SK-N-SH (cell line): ENCODE measurements around the gene LSR. TPM values are rescaled to one million over a fixed set of nuclear protein-coding genes. Genes with fewer than 3 reads are reported as not detected.

Experiments used
- CTCF ChIA-PET: fragments of 300-600, 350-600 bp; formaldehyde crosslinking; extraction: SDS; loops from one replicate; lab custom pipeline; 2021; lab: Yijun Ruan, JAX
- POLR2A ChIA-PET: fragments of 350-600 bp; sonication (Branson Sonifier 250); formaldehyde crosslinking; extraction: SDS; loops from one replicate; lab custom pipeline; 2020; ENCODE audit warnings: antibody characterized with exemption, inconsistent platforms; lab: Yijun Ruan, JAX
- DNase-seq: peaks from one replicate; pipeline ENCODE4 v3.0.0; 2012
- H2AFZ ChIP-seq: fragments of 200-600 bp; sonication (generic); 2 replicates; pipeline ENCODE4 v1.8.1; 2016; ENCODE audit warnings: antibody characterized with exemption, mild to moderate bottlenecking, low read depth
- H3F3A ChIP-seq: fragments of 200-600 bp; sonication (generic); replicated peaks from 2 replicates; pipeline ENCODE3; 2016; ENCODE audit warnings: antibody characterized with exemption, mild to moderate bottlenecking; ENCODE audit not compliant: insufficient read depth
- H3K27ac ChIP-seq, 2 experiments: fragments of 200-500 bp in 1 of 2; fragments of 200-600 bp in 1 of 2; sonication (Bioruptor generic) in 1 of 2; sonication (generic), shearing (Covaris generic) in 1 of 2; 2 replicates each; pipeline versions ENCODE4 v1.5.1 to v1.6.1; 2014 to 2016; ENCODE audit warnings: low read depth in 2 of 2, inconsistent platforms in 1 of 2, low read length in 1 of 2, mild to moderate bottlenecking in 1 of 2, mixed read lengths in 1 of 2
- H3K27me3 ChIP-seq: fragments of 200-600 bp; sonication (generic), shearing (Covaris generic); 2 replicates; pipeline ENCODE4 v1.6.1; 2016; ENCODE audit warnings: mixed run types; ENCODE audit not compliant: insufficient read depth
- H3K36me3 ChIP-seq, 2 experiments: fragments of 200-500 bp in 1 of 2; fragments of 200-600 bp in 1 of 2; sonication (Bioruptor generic) in 1 of 2; sonication (generic) in 1 of 2; replicated peaks in 1 of 2; 2 replicates each; pipeline versions ENCODE3 to v1.5.1; 2014 to 2016; ENCODE audit warnings: low read length in 1 of 2, mild to moderate bottlenecking in 1 of 2; ENCODE audit not compliant: insufficient read depth in 2 of 2, control insufficient read depth in 1 of 2
- H3K4me1 ChIP-seq, 2 experiments: fragments of 200-500 bp in 1 of 2; fragments of 200-600 bp in 1 of 2; sonication (Bioruptor generic) in 1 of 2; sonication (generic), shearing (Covaris generic) in 1 of 2; 2 replicates each; pipeline versions ENCODE4 v1.5.1 to v1.6.1; 2014 to 2016; ENCODE audit warnings: low read depth in 1 of 2, low read length in 1 of 2, mixed run types in 1 of 2; ENCODE audit not compliant: insufficient read depth in 2 of 2, control insufficient read depth in 1 of 2
- H3K4me2 ChIP-seq: fragments of 200-600 bp; sonication (generic), shearing (Covaris generic); 2 replicates; pipeline ENCODE4 v1.6.1; 2017; ENCODE audit warnings: mixed run types
- H3K4me3 ChIP-seq, 2 experiments: fragments of 200-500 bp in 1 of 2; fragments of 200-600 bp in 1 of 2; sonication (Bioruptor generic) in 1 of 2; sonication (generic), shearing (Covaris generic) in 1 of 2; 2 replicates each; pipeline versions ENCODE4 v1.5.1 to v1.8.1; 2014 to 2016; ENCODE audit warnings: low read depth in 2 of 2, inconsistent platforms in 1 of 2, low read length in 1 of 2, mild to moderate bottlenecking in 1 of 2, mixed read lengths in 1 of 2, moderate library complexity in 1 of 2
- H3K79me2 ChIP-seq: fragments of 200-600 bp; sonication (generic); 2 replicates; pipeline ENCODE4 v1.8.1; 2017; ENCODE audit warnings: mild to moderate bottlenecking; ENCODE audit not compliant: insufficient read depth
- H3K9ac ChIP-seq: fragments of 200-600 bp; sonication (generic); 2 replicates; pipeline ENCODE4 v1.6.1; 2017; ENCODE audit warnings: mixed run types
- H3K9me2 ChIP-seq: fragments of 200-600 bp; sonication (generic); 2 replicates; pipeline ENCODE4 v1.6.1; 2017; ENCODE audit warnings: mixed run types
- H3K9me3 ChIP-seq: fragments of 200-600 bp; sonication (generic); 2 replicates; pipeline ENCODE4 v1.6.1; 2017; ENCODE audit warnings: mixed run types, mild to moderate bottlenecking, moderate library complexity
- H4K20me1 ChIP-seq: fragments of 200-600 bp; sonication (generic); 2 replicates; pipeline ENCODE4 v1.6.1; 2017; ENCODE audit warnings: mild to moderate bottlenecking, mixed run types; ENCODE audit not compliant: insufficient read depth
- CTCF ChIP-seq: fragments of 200-600 bp; sonication (generic); IDR thresholded peaks from 2 replicates; pipeline ENCODE4 v1.6.1; 2017; ENCODE audit warnings: antibody characterized with exemption, mild to moderate bottlenecking, moderate library complexity
- ELF1 ChIP-seq: IDR thresholded peaks from 2 replicates; pipeline ENCODE4 v1.4.0; 2012
- EP300 ChIP-seq, 2 experiments: IDR thresholded peaks; 2 replicates each; pipeline versions ENCODE4 v1.4.0 to v1.6.1; 2012; ENCODE audit warnings: borderline replicate concordance in 1 of 2, low read depth in 1 of 2, low read length in 1 of 2
- FOSL2 ChIP-seq: IDR thresholded peaks from 2 replicates; pipeline ENCODE4 v1.4.0; 2012; ENCODE audit warnings: low read depth, mild to moderate bottlenecking, moderate library complexity, borderline replicate concordance
- FOXJ3 ChIP-seq: sonication (generic); formaldehyde crosslinking; IDR thresholded peaks from 2 replicates; pipeline ENCODE4 v1.5.1; 2020; ENCODE audit warnings: mild to moderate bottlenecking, missing genetic modification reagents
- GABPA ChIP-seq: IDR thresholded peaks from 2 replicates; pipeline ENCODE4 v1.4.0; 2012; ENCODE audit warnings: low read depth, mild to moderate bottlenecking
- JUND ChIP-seq: IDR thresholded peaks from 2 replicates; pipeline ENCODE4 v1.4.0; 2012
- MXI1 ChIP-seq: IDR thresholded peaks from 2 replicates; pipeline ENCODE4 v1.6.1; 2012; ENCODE audit warnings: mild to moderate bottlenecking, low read depth, low read length, improper control_type of control experiment
- NFIC ChIP-seq: IDR thresholded peaks from 2 replicates; pipeline ENCODE4 v1.4.0; 2012; ENCODE audit warnings: borderline replicate concordance
- NRF1 ChIP-seq: IDR thresholded peaks from 2 replicates; pipeline ENCODE4 v1.6.1; 2012; ENCODE audit warnings: low read depth, mild to moderate bottlenecking, low read length
- POLR2AphosphoS5 ChIP-seq: IDR thresholded peaks from 2 replicates; pipeline ENCODE4 v1.6.1; 2012; ENCODE audit warnings: low read depth, low read length
- RCOR1 ChIP-seq: fragments of 150-350 bp; IDR thresholded peaks from 2 replicates; pipeline ENCODE4 v1.6.1; 2017; ENCODE audit warnings: antibody characterized with exemption, low read length
- RFX5 ChIP-seq: IDR thresholded peaks from 2 replicates; pipeline ENCODE4 v1.6.1; 2012; ENCODE audit warnings: mild to moderate bottlenecking, improper control_type of control experiment, low read length
- RXRA ChIP-seq: IDR thresholded peaks from 2 replicates; pipeline ENCODE4 v1.4.0; 2012; ENCODE audit warnings: low read depth, mild to moderate bottlenecking, borderline replicate concordance
- SIN3A ChIP-seq: IDR thresholded peaks from 2 replicates; pipeline ENCODE4 v1.6.1; 2012; ENCODE audit warnings: low read depth, mild to moderate bottlenecking, low read length, moderate library complexity, borderline replicate concordance
- TEAD4 ChIP-seq: IDR thresholded peaks from 2 replicates; pipeline ENCODE4 v1.4.0; 2012; ENCODE audit warnings: mild to moderate bottlenecking, borderline replicate concordance; ENCODE audit not compliant: insufficient read depth
- USF1 ChIP-seq: IDR thresholded peaks from 2 replicates; pipeline ENCODE4 v1.4.0; 2012; ENCODE audit warnings: low read depth, borderline replicate concordance
- USF2 ChIP-seq: fragments of 150-350 bp; IDR thresholded peaks from 2 replicates; pipeline ENCODE4 v1.6.1; 2017; ENCODE audit warnings: antibody characterized with exemption, low read length, low read depth, borderline replicate concordance
- YY1 ChIP-seq: IDR thresholded peaks from 2 replicates; pipeline ENCODE4 v1.4.0; 2012; ENCODE audit warnings: low read depth, mild to moderate bottlenecking
- ZBTB33 ChIP-seq: IDR thresholded peaks from 2 replicates; pipeline ENCODE4 v1.4.0; 2012; ENCODE audit warnings: low read depth, borderline replicate concordance
- WGBS: methylation state at CpG from one replicate; pipeline ENCODE4 v1.1.6; 2017; ENCODE audit warnings: low lambda C conversion rate; 5-methylcytosine and 5-hydroxymethylcytosine counted together
- polyA plus RNA-seq, 3 experiments: library from polyadenylated mRNA; depleted of rRNA; stranded (reverse); fragments of >200 nt; gene quantifications; 2 replicates each; pipeline ENCODE4 v1.2.3, GENCODE V29; 2012

Gene LSR
- polyA plus RNA-seq, 1 of the 3 experiments (the other 2 are of a cell fraction), result 0.62 TPM

- 1% methylated on average over 30 of the region's 40 CpGs for WGBS
- TF ChIP-seq NRF1 (peak; percentile 39; the same call in 1 of the 2 replicates), MXI1 (peak; percentile 29; the same call in 1 of the 2 replicates), YY1 (no peak)
Observed at GRCh38 chr19:35267353-35267817, 18.6 kb downstream of the LSR start.

GRCh38 chr19:35267818-35268535 lies 19.2 kb downstream of the LSR start:
- Histone ChIP-seq H3K79me2 (peaks cover 22% of the 10 kb centered on the region), H3K4me1 (peaks cover 4 to 15% of the 10 kb centered on the region in 2 experiments; a peak in 1 of 4 replicates), H3K27me3 (no peaks in the 10 kb centered on the region), H3K36me3 (peaks cover 19 to 25% of the 10 kb centered on the region in 2 experiments), H3K27ac (peak overlapping the region; percentile 79 to 95), H3K9me2 (no peaks in the 10 kb centered on the region), H3K4me3 (peak overlapping the region; percentile 87 to 95), H4K20me1 (no peaks in the 10 kb centered on the region), H3K9ac (peak overlapping the region; percentile 92), H3F3A (peaks cover 4% of the 10 kb centered on the region), H3K9me3 (no peaks in the 10 kb centered on the region), H2AFZ (peak overlapping the region; percentile 78), H3K4me2 (peak overlapping the region; percentile 96)
- ChIA-PET POLR2A (no interaction called here), CTCF (interaction anchor here (0.7 kb wide), 1 partner anchor 20 kb away, joined by 3 read pairs; no protein-coding TSS in a partner anchor)
- peak; percentile 99 for DNase-seq
- WGBS, result under 1% methylated on average over 34 of the region's 100 CpGs
- TF ChIP-seq RXRA (no peak), ELF1 (no peak), GABPA (no peak), TEAD4 (no peak), USF2 (no peak), CTCF (no peak), ZBTB33 (no peak), RCOR1 (no peak), YY1 (no peak), USF1 (no peak), EP300 (IDR thresholded peaks at IDR 0.05; ENCODE audit: borderline replicate concordance in 1 of 2, low read depth in 1 of 2, low read length in 1 of 2) (no peak), NFIC (no peak), JUND (no peak), MXI1 (peak; percentile 14; the same call in 1 of the 2 replicates), FOXJ3 (CRISPR knock-in tag) (no peak), POLR2AphosphoS5 (peak; percentile 86), FOSL2 (no peak), SIN3A (no peak), NRF1 (peak; percentile 83), RFX5 (no peak)

More at GRCh38 chr19:35267353-35267817, 18.6 kb downstream of the LSR start:
- Histone ChIP-seq H3K27me3 (no peaks in the 10 kb centered on the region), H4K20me1 (no peaks in the 10 kb centered on the region), H3K9me2 (no peaks in the 10 kb centered on the region), H3K79me2 (peaks cover 22% of the 10 kb centered on the region), H3K4me1 (peaks cover 4 to 17% of the 10 kb centered on the region in 2 experiments; a peak in 1 of 4 replicates), H3K4me3 (peak overlapping the region; percentile 87 to 95), H2AFZ (peak overlapping the region; percentile 78), H3K36me3 (peaks cover 19 to 25% of the 10 kb centered on the region in 2 experiments), H3K9me3 (no peaks in the 10 kb centered on the region), H3F3A (peaks cover 4% of the 10 kb centered on the region), H3K4me2 (peak overlapping the region; percentile 96), H3K9ac (peak overlapping the region; percentile 92), H3K27ac (peak overlapping the region; percentile 79 to 88)
- ChIA-PET CTCF (interaction anchor here (1.5 kb wide), 1 partner anchor 125 kb away, joined by 4 read pairs; the partner anchor contains the start of gene FXYD7), POLR2A (no interaction called here)
- DNase-seq, result peak; percentile 68
